Kidney (tissue), 14 donors: ENCODE data around the gene ABHD16A. TPM values are rescaled to one million over a fixed set of nuclear protein-coding genes. Genes with fewer than 3 reads are reported as not detected.

Source experiments
- DNase-seq, 5 donors: peaks; one replicate each; pipeline ENCODE4 v3.0.0-alpha.2; 2013 to 2020
- FAIRE-seq: peaks from 2 replicates; lab custom pipeline; 2012; peaks lifted over from hg19 to GRCh38; lab: Jason Lieb, UNC
- H3K27ac ChIP-seq, 2 donors: one replicate each; pipeline ENCODE4 v1.7.0; 2013; ENCODE audit warnings: low read depth in 2 of 2, low read length in 2 of 2, inconsistent platforms in 1 of 2
- H3K27me3 ChIP-seq: one replicate; pipeline ENCODE4 v1.7.1; 2013; ENCODE audit warnings: low read length, inconsistent platforms; ENCODE audit not compliant: control insufficient read depth, insufficient read depth
- H3K36me3 ChIP-seq, 3 donors: one replicate each; pipeline versions ENCODE4 v1.7.0 to v1.7.1; 2013; ENCODE audit warnings: low read length in 3 of 3, control low read depth in 1 of 3, inconsistent platforms in 1 of 3; ENCODE audit not compliant: insufficient read depth in 3 of 3, control insufficient read depth in 2 of 3
- H3K4me1 ChIP-seq, 3 donors: one replicate each; pipeline versions ENCODE4 v1.7.0 to v1.7.1; 2013; ENCODE audit warnings: low read length in 3 of 3, inconsistent platforms in 1 of 3, low read depth in 1 of 3; ENCODE audit not compliant: control insufficient read depth in 2 of 3, insufficient read depth in 2 of 3
- H3K4me3 ChIP-seq, 3 donors: one replicate each; pipeline versions ENCODE4 v1.7.0 to v1.8.1; 2013; ENCODE audit warnings: low read length in 3 of 3, control low read depth in 1 of 3, inconsistent platforms in 1 of 3
- H3K9ac ChIP-seq, 3 donors: one replicate each; pipeline versions ENCODE4 v1.7.0 to v1.7.1; 2013; ENCODE audit warnings: low read length in 3 of 3, control low read depth in 1 of 3, inconsistent platforms in 1 of 3
- H3K9me3 ChIP-seq, 3 donors: one replicate each; pipeline versions ENCODE4 v1.7.0 to v1.7.1; 2013; ENCODE audit warnings: low read length in 3 of 3, control low read depth in 1 of 3, inconsistent platforms in 1 of 3; ENCODE audit not compliant: control insufficient read depth in 2 of 3, insufficient read depth in 1 of 3
- CTCF ChIP-seq: IDR thresholded peaks from 3 replicates; pipeline ENCODE4 v1.5.1; 2012; ENCODE audit warnings: mild to moderate bottlenecking, moderate library complexity, borderline replicate concordance; ENCODE audit not compliant: insufficient read depth; ENCODE audit errors: extremely low read depth
- intact Hi-C: fragments of 100-400 bp; cut with DNase I; formaldehyde crosslinking; loops from one replicate; pipeline ENCODE4 v1.11.1; 2022
- polyA plus RNA-seq: library from polyadenylated mRNA; stranded (reverse); fragments of 350-450 nt; fragmentation: Illumina TruSeq; extraction: RNeasy Lipid Tissue Mini Kit (QIAGEN cat#74804); gene quantifications from one replicate; pipeline ENCODE4 v1.2.3, GENCODE V29; 2014; ENCODE audit warnings: low read depth, low replicate concordance; ENCODE audit not compliant: insufficient read depth
- total RNA-seq: library from RNA; stranded (reverse); fragmentation: NEBNext Ultra II Directional; extraction: Animal tissue kit (Norgen Biotek cat#: 25700); gene quantifications from one replicate; pipeline ENCODE4 v1.2.1, GENCODE V29; 2021
- donor health status: control.
- donor health status: control.
- donor health status: control.
- donor health status: control.
- donor health status: control.
- donor health status: DM: yes; HTN: yes; CAD: no.
- donor health status: Normal renal cell carcinoma (clear cell type).

Gene ABHD16A
- total and polyA plus RNA-seq, 2 donors from 2014 or later, result 48.7 to 50.2 TPM

GRCh38 chr6:31665501-31666336 is 37.4 kb downstream of the ABHD16A start, which contains the start of gene CSNK2B:
TSS of gene CSNK2B (plus strand) at chr6:31666080. CDS start at chr6:31666832, 752 bp downstream.
- Histone ChIP-seq H3K9me3 (no peaks in the 10 kb centered on the region), H3K27ac (peak within 1 kb of the TSS; percentile 85 to 97), H3K4me3 (peak within 1 kb of the TSS; percentile 89 to 94 (median 94)), H3K4me1 (peaks cover 2 to 30% (median 29%) of the 10 kb centered on the region in 3 donors), H3K36me3 (peaks cover 17 to 34% (median 33%) of the 10 kb centered on the region in 3 donors), H3K27me3 (no peaks in the 10 kb centered on the region), H3K9ac (peak within 1 kb of the TSS; percentile 73 to 97 (median 92))
- FAIRE-seq (no peak), DNase-seq (peak; percentile 98 to 99 (median 99))
- intact Hi-C loops, result no loop called here
- TF ChIP-seq CTCF, result no peak

- Histone ChIP-seq H3K4me3 (peak within 1 kb of the TSS; percentile 89 to 94 (median 94)), H3K9ac (peak within 1 kb of the TSS; percentile 67 to 97 (median 77)), H3K36me3 (peaks cover 17 to 26% (median 25%) of the 10 kb centered on the region in 3 donors), H3K4me1 (peaks cover 2 to 30% (median 29%) of the 10 kb centered on the region in 3 donors), H3K27ac (peak within 1 kb of the TSS; percentile 85 to 97), H3K9me3 (no peaks in the 10 kb centered on the region), H3K27me3 (no peaks in the 10 kb centered on the region)
- peak; percentile 90 to 98 (median 95) for DNase-seq
- FAIRE-seq, result no peak
- no peak for TF ChIP-seq CTCF
- intact Hi-C loops, result no loop called here
These were observed 38.2 kb downstream of the ABHD16A start, which contains the start of gene GPANK1 for GRCh38 chr6:31664790-31665500. TSS of gene GPANK1 (minus strand) at chr6:31664997. CDS start at chr6:31664478, 519 bp downstream.

- no peaks in the 10 kb centered on the region for H3K27me3 ChIP-seq
- TF ChIP-seq CTCF, result no peak
- H3K4me1 ChIP-seq, result peaks cover 2 to 36% (median 35%) of the 10 kb centered on the region in 3 donors
- FAIRE-seq (no peak), DNase-seq (peak in 3 of 5 donors; percentile 36 to 78 (median 68))
- intact Hi-C loops, result no loop called here
- H3K9me3 ChIP-seq, result no peaks in the 10 kb centered on the region
- peak overlapping the region; percentile 85 to 97 for H3K27ac ChIP-seq
- peak overlapping the region; percentile 67 to 77 (median 68) for H3K9ac ChIP-seq
- H3K36me3 ChIP-seq, result peaks cover 12 to 20% (median 17%) of the 10 kb centered on the region in 3 donors
- H3K4me3 ChIP-seq, result peak overlapping the region; percentile 89 to 94 (median 94)
These were observed 38.9 kb downstream of the ABHD16A start for GRCh38 chr6:31663961-31664789.
